T-helper 1 cell treated with Interleukin-12 subunit alpha and Interleukin-12 subunit beta and Interleukin-4 antibody, amounts not matched to agents 30 ng/mL and 1 ng/mL, for 36 hours (primary cell): ENCODE results near the gene RBM38. TPM values are rescaled to one million over a fixed set of nuclear protein-coding genes. Genes with fewer than 3 reads are reported as not detected.

Source experiments
- intact Hi-C: fragments of 100-400 bp; cut with micrococcal nuclease; formaldehyde crosslinking; loops from one replicate; pipeline ENCODE4 v1.15.1; 2024
- total RNA-seq: library from RNA; stranded (reverse); gene quantifications from 2 replicates; pipeline ENCODE4 v1.2.3, GENCODE V29; 2022

The RBM38 gene
- total RNA-seq, 1 donor from 2014 or later, result 58.7 TPM

- intact Hi-C loops, result no loop called here
Measured at GRCh38 chr20:57400821-57401564, 9.8 kb downstream of the RBM38 start.

GRCh38 chr20:57401565-57401918 is 10.3 kb downstream of the RBM38 start:
- intact Hi-C loops, result no loop called here

- intact Hi-C loops, result no loop called here
Measured at GRCh38 chr20:57402206-57403125, 11.3 kb downstream of the RBM38 start.

GRCh38 chr20:57403216-57403615 is 12.0 kb downstream of the RBM38 start:
- intact Hi-C loops, result no loop called here

GRCh38 chr20:57404006-57404405 is 12.8 kb downstream of the RBM38 start:
- intact Hi-C loops, result no loop called here

GRCh38 chr20:57404419-57405072 is 13.3 kb downstream of the RBM38 start:
- intact Hi-C loops, result no loop called here

- intact Hi-C loops, result no loop called here
Measured at GRCh38 chr20:57405236-57406016, 14.2 kb downstream of the RBM38 start.

GRCh38 chr20:57407541-57407956 is 16.4 kb downstream of the RBM38 start:
- intact Hi-C loops, result no loop called here

GRCh38 chr20:57408131-57408530 is 16.9 kb downstream of the RBM38 start:
- intact Hi-C loops, result no loop called here

- intact Hi-C loops, result no loop called here
Measured at GRCh38 chr20:57408536-57409233, 17.5 kb downstream of the RBM38 start.

- intact Hi-C loops, result no loop called here
Measured at GRCh38 chr20:57409316-57409671, 18.1 kb downstream of the RBM38 start.

- intact Hi-C loops, result no loop called here
Measured at GRCh38 chr20:57409672-57410397, 18.6 kb downstream of the RBM38 start.

GRCh38 chr20:57410398-57410920 is 19.3 kb downstream of the RBM38 start:
- intact Hi-C loops, result no loop called here

- intact Hi-C loops, result no loop called here
Measured at GRCh38 chr20:57410924-57411323, 19.7 kb downstream of the RBM38 start.

GRCh38 chr20:57411406-57412283 is 20.4 kb downstream of the RBM38 start:
- intact Hi-C loops, result no loop called here

GRCh38 chr20:57412347-57413029 is 21.3 kb downstream of the RBM38 start:
- intact Hi-C loops, result no loop called here

- intact Hi-C loops, result no loop called here
Measured at GRCh38 chr20:57413986-57414385, 22.8 kb downstream of the RBM38 start.
